ENCODE results near the gene GSS. TPM values are rescaled to one million over a fixed set of nuclear protein-coding genes. Genes with fewer than 3 reads are reported as not detected.

GSS gene
- total and polyA plus RNA-seq, 9 donors: 14.5 to 42.0 (median 22.2) TPM

- Histone ChIP-seq H3K4me3 (no peak overlapping the region), H3K36me3 (no peaks in the 10 kb centered on the region), H3K27ac (no peak overlapping the region), H3K4me1 (ENCODE audit: insufficient read depth) (no peaks in the 10 kb centered on the region), H3K27me3 (no peaks in the 10 kb centered on the region), H3K9me3 (no peaks in the 10 kb centered on the region)
- intact Hi-C loops (cut with DNase I): no loop called here
- TF ChIP-seq POLR2A (IDR thresholded peaks at IDR 0.05) (no peak), EP300 (IDR thresholded peaks at IDR 0.05) (no peak), CTCF (IDR thresholded peaks at IDR 0.05) (no peak)
- DNase-seq: no peak
- 90 to 92% (median 90%) methylated on average over 7 of the region's 7 CpGs for WGBS, 3 donors
Measured at GRCh38 chr20:34931771-34932170, 23.8 kb downstream of the GSS start.

- Histone ChIP-seq H3K4me3 (no peak overlapping the region), H3K36me3 (no peaks in the 10 kb centered on the region), H3K27me3 (no peaks in the 10 kb centered on the region), H3K27ac (no peak overlapping the region), H3K9me3 (no peaks in the 10 kb centered on the region), H3K4me1 (ENCODE audit: insufficient read depth) (no peaks in the 10 kb centered on the region)
- no peak for DNase-seq
- 79 to 92% (median 89%) methylated on average over 2 of the region's 2 CpGs for WGBS, 3 donors
- no peak for TF ChIP-seq POLR2A (IDR thresholded peaks at IDR 0.05)
- intact Hi-C loops (cut with DNase I): no loop called here
Measured at GRCh38 chr20:34928411-34928810, 27.2 kb downstream of the GSS start.

GRCh38 chr20:34927736-34928135 lies 27.9 kb downstream of the GSS start:
- Histone ChIP-seq H3K4me3 (no peak overlapping the region), H3K36me3 (no peaks in the 10 kb centered on the region), H3K27ac (no peak overlapping the region), H3K9me3 (no peaks in the 10 kb centered on the region), H3K27me3 (no peaks in the 10 kb centered on the region), H3K4me1 (ENCODE audit: insufficient read depth) (peaks cover 2% of the 10 kb centered on the region)
- 96 to 100% (median 97%) methylated on average over 1 of the region's 1 CpG for WGBS, 3 donors
- no peak for DNase-seq
- intact Hi-C loops (cut with DNase I): no loop called here
- no peak for TF ChIP-seq EP300 (IDR thresholded peaks at IDR 0.05)

GRCh38 chr20:34926581-34926980 lies 29.0 kb downstream of the GSS start:
- TF ChIP-seq EP300 (IDR thresholded peaks at IDR 0.05) (no peak), CTCF (IDR thresholded peaks at IDR 0.05) (no peak), POLR2A (IDR thresholded peaks at IDR 0.05) (no peak)
- intact Hi-C loops (cut with DNase I): no loop called here
- no peak for DNase-seq
- 86 to 100% (median 98%) methylated on average over 1 of the region's 1 CpG for WGBS, 3 donors
- Histone ChIP-seq H3K4me3 (no peak overlapping the region), H3K27me3 (no peaks in the 10 kb centered on the region), H3K9me3 (no peaks in the 10 kb centered on the region), H3K27ac (no peak overlapping the region), H3K4me1 (ENCODE audit: insufficient read depth) (peaks cover 2% of the 10 kb centered on the region), H3K36me3 (no peaks in the 10 kb centered on the region)

GRCh38 chr20:34925981-34926380 lies 29.6 kb downstream of the GSS start:
- Histone ChIP-seq H3K9me3 (no peaks in the 10 kb centered on the region), H3K4me3 (no peak overlapping the region), H3K27ac (no peak overlapping the region), H3K27me3 (no peaks in the 10 kb centered on the region), H3K4me1 (ENCODE audit: insufficient read depth) (peaks cover 2% of the 10 kb centered on the region), H3K36me3 (no peaks in the 10 kb centered on the region)
- intact Hi-C loops (cut with DNase I): no loop called here
- TF ChIP-seq EP300 (IDR thresholded peaks at IDR 0.05): no peak
- no peak for TF ChIP-seq CTCF (IDR thresholded peaks at IDR 0.05)
- TF ChIP-seq POLR2A (IDR thresholded peaks at IDR 0.05): no peak
- 57 to 86% (median 71%) methylated on average over 1 of the region's 1 CpG for WGBS, 3 donors
- DNase-seq: no peak

GRCh38 chr20:34925341-34925740 lies 30.3 kb downstream of the GSS start:
- peaks cover 2% of the 10 kb centered on the region for H3K4me1 ChIP-seq (ENCODE audit: insufficient read depth)
- intact Hi-C loops (cut with DNase I): no loop called here

More at GRCh38 chr20:34925341-34925740, 30.3 kb downstream of the GSS start:
- WGBS, 3 donors: 90 to 97% (median 94%) methylated on average over 3 of the region's 3 CpGs
- H3K36me3 ChIP-seq: no peaks in the 10 kb centered on the region
- TF ChIP-seq EP300 (IDR thresholded peaks at IDR 0.05) (no peak), CTCF (IDR thresholded peaks at IDR 0.05) (no peak), POLR2A (IDR thresholded peaks at IDR 0.05) (no peak)
- no peaks in the 10 kb centered on the region for H3K27me3 ChIP-seq
- no peak overlapping the region for H3K27ac ChIP-seq
- DNase-seq: no peak
- no peak overlapping the region for H3K4me3 ChIP-seq
- no peaks in the 10 kb centered on the region for H3K9me3 ChIP-seq
